IMR-90 (cell line): Measurements from ENCODE around the gene UBE2QL1. TPM values are rescaled to one million over a fixed set of nuclear protein-coding genes. Genes with fewer than 3 reads are reported as not detected.

Experiments
- ATAC-seq: fragments of 200-7000 bp; cut with Tn5 transposase; 2 replicates; pipeline ENCODE4 v1.9.1; 2020; ENCODE audit warnings: low read depth, mild to moderate bottlenecking, moderate library complexity
- BruUV-seq: library from RNA; stranded (reverse); fragments of 400-500 nt; replicated peaks from 2 replicates; lab custom pipeline; 2021; lab: Mats Ljungman, UMichigan
- CTCF ChIA-PET: fragments of 300-600 bp; formaldehyde crosslinking; extraction: SDS; loops from one replicate; lab custom pipeline; 2021; ENCODE audit warnings: antibody characterized with exemption; lab: Yijun Ruan, JAX
- POLR2A ChIA-PET: fragments of 300-600 bp; sonication (Branson Sonifier 250); formaldehyde crosslinking; loops from one replicate; lab custom pipeline; 2022; ENCODE audit warnings: antibody characterized with exemption; ENCODE audit not compliant: unreplicated experiment; lab: Charles Lee
- DNase-seq: peaks from one replicate; pipeline ENCODE4 v3.0.0; 2013
- H2AFZ ChIP-seq: replicated peaks from 2 replicates; pipeline ENCODE3; 2013; ENCODE audit warnings: low read length, mild to moderate bottlenecking; ENCODE audit not compliant: poor library complexity
- H2AK5ac ChIP-seq: 2 replicates; pipeline ENCODE4 v1.6.1; 2013; ENCODE audit warnings: low read depth, low read length, inconsistent platforms
- H2AK9ac ChIP-seq: replicated peaks from 2 replicates; pipeline ENCODE3; 2013; ENCODE audit warnings: mild to moderate bottlenecking, low read depth, low read length, moderate library complexity; ENCODE audit not compliant: poor library complexity
- H2BK120ac ChIP-seq: 2 replicates; pipeline ENCODE4 v1.6.1; 2013; ENCODE audit warnings: low read depth, low read length, inconsistent platforms
- H2BK15ac ChIP-seq: 3 replicates; pipeline ENCODE4 v1.6.1; 2013; ENCODE audit warnings: low read depth, low read length, inconsistent platforms
- H2BK20ac ChIP-seq: 2 replicates; pipeline ENCODE4 v1.6.1; 2013; ENCODE audit warnings: low read depth, mild to moderate bottlenecking, inconsistent platforms, low read length, moderate library complexity
- H2BK5ac ChIP-seq: 2 replicates; pipeline ENCODE4 v1.6.1; 2013; ENCODE audit warnings: mild to moderate bottlenecking, low read depth, low read length, inconsistent platforms; ENCODE audit not compliant: poor library complexity, severe bottlenecking
- H3K14ac ChIP-seq: replicated peaks from 2 replicates; pipeline ENCODE4 v1.6.1; 2013; ENCODE audit warnings: low read depth, low read length, inconsistent platforms
- H3K18ac ChIP-seq: 2 replicates; pipeline ENCODE4 v1.6.1; 2013; ENCODE audit warnings: low read depth, low read length, control low read depth
- H3K23ac ChIP-seq: 2 replicates; pipeline ENCODE4 v1.6.1; 2013; ENCODE audit warnings: low read depth, low read length, inconsistent platforms
- H3K27ac ChIP-seq: 2 replicates; pipeline ENCODE4 v1.5.1; 2013; ENCODE audit warnings: mild to moderate bottlenecking, control low read depth, low read length; ENCODE audit not compliant: insufficient read depth
- H3K27me3 ChIP-seq: 2 replicates; pipeline ENCODE4 v1.6.1; 2013; ENCODE audit warnings: low read length; ENCODE audit not compliant: control insufficient read depth, insufficient read depth
- H3K36me3 ChIP-seq: 2 replicates; pipeline ENCODE4 v1.6.1; 2013; ENCODE audit warnings: low read length, mixed read lengths; ENCODE audit not compliant: control insufficient read depth, insufficient read depth
- H3K4ac ChIP-seq: 2 replicates; pipeline ENCODE4 v1.6.1; 2013; ENCODE audit warnings: low read depth, low read length, inconsistent platforms
- H3K4me1 ChIP-seq: 2 replicates; pipeline ENCODE4 v1.6.1; 2013; ENCODE audit warnings: low read length, mixed read lengths; ENCODE audit not compliant: control insufficient read depth, insufficient read depth
- H3K4me2 ChIP-seq: 2 replicates; pipeline ENCODE4 v1.6.1; 2013; ENCODE audit warnings: low read depth, mild to moderate bottlenecking, control low read depth, low read length, moderate library complexity
- H3K4me3 ChIP-seq: 2 replicates; pipeline ENCODE4 v1.5.1; 2013; ENCODE audit warnings: low read depth, mild to moderate bottlenecking, control low read depth, low read length, moderate library complexity; ENCODE audit not compliant: insufficient read depth
- H3K56ac ChIP-seq: 2 replicates; pipeline ENCODE4 v1.6.1; 2013; ENCODE audit warnings: low read length, inconsistent platforms; ENCODE audit not compliant: insufficient read depth; ENCODE audit errors: extremely low read depth
- H3K79me1 ChIP-seq, 2 experiments: 2 replicates each; pipeline ENCODE4 v1.6.1; 2013; ENCODE audit warnings: low read length in 2 of 2, inconsistent platforms in 1 of 2, low read depth in 1 of 2
- H3K9ac ChIP-seq: 2 replicates; pipeline ENCODE4 v1.6.1; 2013; ENCODE audit warnings: low read depth, low read length, control low read depth
- H3K9me1 ChIP-seq: 2 replicates; pipeline ENCODE4 v1.6.1; 2013; ENCODE audit warnings: low read length, inconsistent platforms; ENCODE audit not compliant: insufficient read depth
- H3K9me3 ChIP-seq: 2 replicates; pipeline ENCODE4 v1.6.1; 2013; ENCODE audit warnings: low read length; ENCODE audit not compliant: control insufficient read depth, insufficient read depth
- H4K20me1 ChIP-seq: 2 replicates; pipeline ENCODE4 v1.6.1; 2013; ENCODE audit warnings: low read length, inconsistent platforms; ENCODE audit not compliant: insufficient read depth
- H4K5ac ChIP-seq: 2 replicates; pipeline ENCODE4 v1.6.1; 2013; ENCODE audit warnings: mild to moderate bottlenecking, low read depth, low read length, control low read depth
- H4K8ac ChIP-seq, 2 experiments: 2 replicates each; pipeline ENCODE4 v1.6.1; 2013; ENCODE audit warnings: low read depth in 2 of 2, low read length in 2 of 2, control low read depth in 1 of 2, inconsistent platforms in 1 of 2
- H4K91ac ChIP-seq: 2 replicates; pipeline ENCODE4 v1.6.1; 2013; ENCODE audit warnings: low read depth, low read length, inconsistent platforms; ENCODE audit not compliant: insufficient read depth
- BHLHE40 ChIP-seq: fragments of 150-350 bp; IDR thresholded peaks from 2 replicates; pipeline ENCODE4 v1.6.1; 2016; ENCODE audit warnings: mild to moderate bottlenecking, low read depth, low read length
- CEBPB ChIP-seq: IDR thresholded peaks from 2 replicates; pipeline ENCODE4 v1.6.1; 2012; ENCODE audit warnings: low read depth, low read length, improper control_type of control experiment
- CHD1 ChIP-seq: IDR thresholded peaks from 2 replicates; pipeline ENCODE4 v1.6.1; 2012; ENCODE audit warnings: low read depth, low read length, improper control_type of control experiment
- CTCF ChIP-seq: conservative IDR thresholded peaks from 2 replicates; pipeline ENCODE4 v1.5.1; 2012; ENCODE audit warnings: mild to moderate bottlenecking, low read depth, low read length, improper control_type of control experiment
- ELK1 ChIP-seq: fragments of 150-350 bp; IDR thresholded peaks from 2 replicates; pipeline ENCODE4 v1.6.1; 2016; ENCODE audit warnings: low read depth, mild to moderate bottlenecking, low read length, moderate library complexity, borderline replicate concordance
- FOS ChIP-seq: fragments of 150-350 bp; IDR thresholded peaks from 2 replicates; pipeline ENCODE4 v1.6.1; 2016; ENCODE audit warnings: low read depth, low read length
- MAFK ChIP-seq: IDR thresholded peaks from 2 replicates; pipeline ENCODE4 v1.6.1; 2012; ENCODE audit warnings: low read depth, low read length, improper control_type of control experiment
- MAZ ChIP-seq: IDR thresholded peaks from 2 replicates; pipeline ENCODE4 v1.6.1; 2012; ENCODE audit warnings: low read depth, mild to moderate bottlenecking, low read length, improper control_type of control experiment, moderate library complexity, borderline replicate concordance
- MXI1 ChIP-seq: IDR thresholded peaks from 2 replicates; pipeline ENCODE4 v1.6.1; 2012; ENCODE audit warnings: low read depth, mild to moderate bottlenecking, low read length, moderate library complexity, borderline replicate concordance
- NFE2L2 ChIP-seq: fragments of 150-350 bp; IDR thresholded peaks from 2 replicates; pipeline ENCODE4 v1.6.1; 2016; ENCODE audit warnings: low read depth, mild to moderate bottlenecking, low read length
- POLR2A ChIP-seq: IDR thresholded peaks from 2 replicates; pipeline ENCODE4 v1.6.1; 2012; ENCODE audit warnings: mild to moderate bottlenecking, low read depth, low read length
- RCOR1 ChIP-seq: IDR thresholded peaks from 2 replicates; pipeline ENCODE4 v1.6.1; 2012; ENCODE audit warnings: mild to moderate bottlenecking, low read length, improper control_type of control experiment; ENCODE audit not compliant: insufficient replicate concordance
- RFX5 ChIP-seq: IDR thresholded peaks from 2 replicates; pipeline ENCODE4 v1.8.0; 2012; ENCODE audit warnings: low read depth, mild to moderate bottlenecking, low read length, moderate library complexity
- SMC3 ChIP-seq: fragments of 150-350 bp; IDR thresholded peaks from 2 replicates; pipeline ENCODE4 v1.6.1; 2016; ENCODE audit warnings: low read depth, mild to moderate bottlenecking, antibody characterized with exemption, low read length, moderate library complexity
- USF2 ChIP-seq: fragments of 150-350 bp; IDR thresholded peaks from 2 replicates; pipeline ENCODE4 v1.6.1; 2017; ENCODE audit warnings: mild to moderate bottlenecking, antibody characterized with exemption, low read length, low read depth
- WGBS, 2 experiments: methylation state at CpG; one replicate each; pipeline versions ENCODE4 v1.1.5 to v1.1.7; 2013; ENCODE audit warnings: missing lambda C conversion rate in 2 of 2; ENCODE audit not compliant: insufficient read length in 1 of 2; ENCODE audit errors: extremely low coverage in 2 of 2; 5-methylcytosine and 5-hydroxymethylcytosine counted together
- dilution Hi-C: fragments of 300-500 bp; cut with HindIII; formaldehyde crosslinking; loops from one replicate; pipeline ENCODE4 v1.14.3; 2018; ENCODE audit warnings: low sequenced_read_pairs; ENCODE audit not compliant: unreplicated experiment
- in situ Hi-C: fragments of 300-500 bp; cut with MboI; formaldehyde crosslinking; loops from 3 replicates; pipeline ENCODE4 v1.14.3; 2019; ENCODE audit warnings: low sequenced_read_pairs, inconsistent platforms, mixed read lengths
- intact Hi-C: fragments of 100-400 bp; cut with micrococcal nuclease; formaldehyde crosslinking; loops from 2 replicates; pipeline ENCODE4 v1.10.0; 2022
- polyA plus RNA-seq, 3 experiments: library from polyadenylated mRNA; depleted of rRNA; stranded (reverse); fragments of >200 nt; gene quantifications; 2 replicates each; pipeline ENCODE4 v1.2.3, GENCODE V29; 2012; ENCODE audit warnings: low replicate concordance in 1 of 3
- total RNA-seq: library from RNA; depleted of rRNA; stranded (reverse); fragments of >200 nt; gene quantifications from 2 replicates; pipeline ENCODE4 v1.2.3, GENCODE V29; 2012

Gene UBE2QL1
- total and polyA plus RNA-seq, 2 of the 4 experiments (the other 2 are of a cell fraction) = not detected

- dilution Hi-C loops (no loop called here), intact Hi-C loops (no loop called here), in situ Hi-C loops (no loop called here)
- Histone ChIP-seq H4K5ac (no peak overlapping the region), H2BK120ac (no peak overlapping the region), H3K4ac (no peak overlapping the region), H3K27me3 (peaks cover 4% of the 10 kb centered on the region; the same call in 1 of the 2 replicates), H3K27ac (no peak overlapping the region), H4K8ac (no peak overlapping the region), H3K36me3 (no peaks in the 10 kb centered on the region), H2AK9ac (no peak overlapping the region), H3K14ac (no peak overlapping the region), H2BK5ac (no peak overlapping the region), H3K23ac (no peak overlapping the region), H3K18ac (no peak overlapping the region), H2AFZ (no peak overlapping the region), H4K20me1 (no peaks in the 10 kb centered on the region), H2BK15ac (no peak overlapping the region), H3K4me2 (no peak overlapping the region), H2AK5ac (no peak overlapping the region), H3K4me1 (no peaks in the 10 kb centered on the region), H3K9me1 (no peaks in the 10 kb centered on the region), H3K79me1 (no peaks in the 10 kb centered on the region), H3K9me3 (no peaks in the 10 kb centered on the region), H3K4me3 (no peak overlapping the region), H3K9ac (no peak overlapping the region), H4K91ac (no peak overlapping the region), H2BK20ac (no peak overlapping the region), H3K56ac (no peak overlapping the region)
- ATAC-seq = no peak
- WGBS, 2 experiments = 10% methylated on average over 3 of the region's 9 CpGs; no CpG with 5 or more reads in 1 of the 2 experiments
- BruUV-seq = no TSS peak
- CTCF ChIA-PET = no interaction called here
- no peak for DNase-seq
- POLR2A ChIA-PET = interaction anchor here (0.6 kb wide), 1 partner anchor 169 kb away, joined by 4 read pairs; no protein-coding TSS in a partner anchor
- TF ChIP-seq RFX5 (no peak), RCOR1 (no peak), CHD1 (no peak), CEBPB (no peak), POLR2A (no peak), BHLHE40 (no peak), ELK1 (no peak), MAFK (no peak), MAZ (no peak), FOS (no peak), SMC3 (no peak), USF2 (no peak), NFE2L2 (no peak), CTCF (no peak), MXI1 (no peak)
Measured at GRCh38 chr5:6518298-6519057, 69.8 kb downstream of the UBE2QL1 start.
